BLaER1 (cell line): ENCODE data around the gene CCDC174.

ENCODE experiments used
- H3K27ac ChIP-seq: shearing (Covaris generic); formaldehyde crosslinking; 2 replicates; pipeline ENCODE4 v1.8.1; 2022
- H3K27me3 ChIP-seq: shearing (Covaris generic); formaldehyde crosslinking; 2 replicates; pipeline ENCODE4 v1.8.1; 2022
- H3K36me3 ChIP-seq: shearing (Covaris generic); formaldehyde crosslinking; 2 replicates; pipeline ENCODE4 v1.8.1; 2022
- H3K4me1 ChIP-seq: shearing (Covaris generic); formaldehyde crosslinking; 2 replicates; pipeline ENCODE4 v1.8.1; 2022
- H3K4me2 ChIP-seq: shearing (Covaris generic); formaldehyde crosslinking; 2 replicates; pipeline ENCODE4 v1.8.1; 2022
- H3K4me3 ChIP-seq: shearing (Covaris generic); formaldehyde crosslinking; 2 replicates; pipeline ENCODE4 v1.8.1; 2022
- H3K9ac ChIP-seq: shearing (Covaris generic); formaldehyde crosslinking; 2 replicates; pipeline ENCODE4 v1.8.1; 2022
- H3K9me3 ChIP-seq: shearing (Covaris generic); formaldehyde crosslinking; 2 replicates; pipeline ENCODE4 v1.8.1; 2022
- H4K20me1 ChIP-seq: shearing (Covaris generic); formaldehyde crosslinking; 2 replicates; pipeline ENCODE4 v1.8.1; 2022
- Cebpa-rat ChIP-seq: shearing (Covaris generic); IDR thresholded peaks from 2 replicates; pipeline ENCODE4 v1.8.1; 2022

The CCDC174 gene

DNA sequence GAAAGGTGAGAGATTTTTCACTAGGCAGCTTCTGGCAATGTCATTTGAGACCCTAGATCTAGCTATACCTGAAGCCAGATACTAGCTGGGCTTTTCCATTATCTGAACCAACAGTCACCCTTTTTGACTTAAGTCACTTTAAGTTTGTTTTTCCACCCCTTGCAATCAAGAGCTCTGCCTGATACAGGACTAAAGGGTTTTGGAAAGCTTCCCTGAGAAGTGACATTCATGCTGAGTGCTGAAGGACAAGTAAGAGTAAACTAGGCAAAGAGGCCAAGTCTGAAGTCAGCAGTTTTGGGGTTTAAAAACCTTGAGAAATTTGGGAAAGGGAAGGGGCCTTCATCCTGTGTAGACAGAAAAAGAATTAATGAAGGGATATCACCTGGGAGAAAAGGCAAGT, 27.1 kb upstream of the CCDC174 start:
- H3K4me1 ChIP-seq = 0 out of 2 replicates have a peak, but pooled peaks cover 6% of the 10 kb centered on the region
- no peaks in the 10 kb centered on the region for H4K20me1 ChIP-seq
- H3K9ac ChIP-seq = no peak overlapping the region
- no peak for TF ChIP-seq Cebpa-rat
- H3K9me3 ChIP-seq = peaks cover 8% of the 10 kb centered on the region; the same call in 1 of the 2 replicates
- no peaks in the 10 kb centered on the region for H3K36me3 ChIP-seq
- no peak overlapping the region for H3K4me3 ChIP-seq
- no peaks in the 10 kb centered on the region for H3K27me3 ChIP-seq
- no peak overlapping the region for H3K4me2 ChIP-seq
- no peak overlapping the region for H3K27ac ChIP-seq

DNA sequence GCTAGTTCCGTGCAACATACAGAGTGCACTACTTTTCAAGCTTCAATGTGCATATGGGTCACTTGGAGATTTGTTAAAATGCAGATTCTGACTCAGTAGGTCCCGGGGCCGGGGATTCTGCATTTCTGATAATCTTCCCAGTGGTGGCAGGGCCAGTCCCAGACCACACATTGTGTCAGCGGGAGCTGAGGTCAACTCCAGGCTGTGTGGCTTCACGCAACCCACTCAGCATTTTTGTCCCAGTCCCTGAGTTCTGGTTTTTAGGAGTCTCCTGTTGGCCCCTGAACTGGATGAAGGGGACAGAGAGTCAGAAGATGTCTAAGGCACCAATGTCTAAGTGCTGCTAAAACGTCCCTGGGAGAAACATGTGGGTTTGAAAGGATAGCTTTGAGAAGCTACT, 26.1 kb upstream of the CCDC174 start:
- no peak overlapping the region for H3K4me2 ChIP-seq
- H3K9ac ChIP-seq = no peak overlapping the region
- 0 out of 2 replicates have a peak, but pooled peaks cover 6% of the 10 kb centered on the region for H3K4me1 ChIP-seq
- peaks cover 8% of the 10 kb centered on the region; the same call in 1 of the 2 replicates for H3K9me3 ChIP-seq
- no peak for TF ChIP-seq Cebpa-rat
- no peaks in the 10 kb centered on the region for H4K20me1 ChIP-seq
- H3K27ac ChIP-seq = no peak overlapping the region
- no peaks in the 10 kb centered on the region for H3K27me3 ChIP-seq
- no peak overlapping the region for H3K4me3 ChIP-seq
- no peaks in the 10 kb centered on the region for H3K36me3 ChIP-seq

DNA sequence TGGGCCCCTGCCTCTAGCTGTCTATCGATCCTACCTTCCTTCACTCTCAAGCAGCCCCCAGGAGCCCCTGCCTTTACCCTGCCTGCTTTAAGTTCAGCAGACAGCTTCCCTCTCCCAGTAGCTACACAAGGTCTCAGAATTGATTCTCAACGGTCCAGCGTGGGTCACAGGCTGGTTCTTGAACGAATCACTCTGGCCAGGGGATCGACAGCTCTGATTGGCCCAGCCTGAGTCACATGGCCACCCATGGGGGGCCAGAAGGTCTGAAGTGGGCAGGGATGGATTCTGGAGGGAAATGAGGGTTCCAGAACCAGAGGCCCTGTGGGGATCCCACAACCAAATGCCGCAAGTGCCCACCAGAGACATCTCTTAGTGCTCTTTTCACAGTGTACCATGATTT, 23.7 kb upstream of the CCDC174 start:
- H3K9ac ChIP-seq = no peak overlapping the region
- H3K27me3 ChIP-seq = no peaks in the 10 kb centered on the region
- no peak overlapping the region for H3K4me2 ChIP-seq
- TF ChIP-seq Cebpa-rat = no peak
- no peaks in the 10 kb centered on the region for H4K20me1 ChIP-seq
- H3K4me3 ChIP-seq = no peak overlapping the region
- peaks cover 8% of the 10 kb centered on the region; the same call in 1 of the 2 replicates for H3K9me3 ChIP-seq
- no peak overlapping the region for H3K27ac ChIP-seq
- 0 out of 2 replicates have a peak, but pooled peaks cover 6% of the 10 kb centered on the region for H3K4me1 ChIP-seq
- H3K36me3 ChIP-seq = no peaks in the 10 kb centered on the region

DNA sequence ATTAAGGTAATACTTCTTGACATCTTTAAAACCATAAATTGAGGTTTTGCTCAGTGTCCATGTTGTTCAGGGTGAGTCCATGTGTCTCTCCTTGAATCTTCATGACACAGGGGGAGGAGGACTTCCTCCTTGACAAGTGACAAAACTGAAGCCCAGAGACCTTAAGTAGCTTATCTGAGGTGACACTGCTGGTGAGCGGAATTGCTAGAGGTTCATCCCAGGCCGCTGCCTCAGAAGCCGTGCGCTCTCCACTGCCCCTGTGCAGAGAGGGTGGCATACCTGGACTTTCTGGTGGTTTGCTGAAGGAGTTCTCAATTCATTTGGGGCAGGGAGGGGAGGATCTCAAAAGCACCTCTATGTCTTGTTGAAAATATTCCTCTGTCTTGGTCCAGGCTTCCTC, 23.2 kb upstream of the CCDC174 start:
- H3K27me3 ChIP-seq = no peaks in the 10 kb centered on the region
- no peaks in the 10 kb centered on the region for H4K20me1 ChIP-seq
- H3K9ac ChIP-seq = no peak overlapping the region
- 0 out of 2 replicates have a peak, but pooled peaks cover 6% of the 10 kb centered on the region for H3K4me1 ChIP-seq
- no peak overlapping the region for H3K27ac ChIP-seq
- no peak overlapping the region for H3K4me3 ChIP-seq
- H3K9me3 ChIP-seq = peaks cover 8% of the 10 kb centered on the region; the same call in 1 of the 2 replicates
- TF ChIP-seq Cebpa-rat = no peak
- no peaks in the 10 kb centered on the region for H3K36me3 ChIP-seq
- no peak overlapping the region for H3K4me2 ChIP-seq

DNA sequence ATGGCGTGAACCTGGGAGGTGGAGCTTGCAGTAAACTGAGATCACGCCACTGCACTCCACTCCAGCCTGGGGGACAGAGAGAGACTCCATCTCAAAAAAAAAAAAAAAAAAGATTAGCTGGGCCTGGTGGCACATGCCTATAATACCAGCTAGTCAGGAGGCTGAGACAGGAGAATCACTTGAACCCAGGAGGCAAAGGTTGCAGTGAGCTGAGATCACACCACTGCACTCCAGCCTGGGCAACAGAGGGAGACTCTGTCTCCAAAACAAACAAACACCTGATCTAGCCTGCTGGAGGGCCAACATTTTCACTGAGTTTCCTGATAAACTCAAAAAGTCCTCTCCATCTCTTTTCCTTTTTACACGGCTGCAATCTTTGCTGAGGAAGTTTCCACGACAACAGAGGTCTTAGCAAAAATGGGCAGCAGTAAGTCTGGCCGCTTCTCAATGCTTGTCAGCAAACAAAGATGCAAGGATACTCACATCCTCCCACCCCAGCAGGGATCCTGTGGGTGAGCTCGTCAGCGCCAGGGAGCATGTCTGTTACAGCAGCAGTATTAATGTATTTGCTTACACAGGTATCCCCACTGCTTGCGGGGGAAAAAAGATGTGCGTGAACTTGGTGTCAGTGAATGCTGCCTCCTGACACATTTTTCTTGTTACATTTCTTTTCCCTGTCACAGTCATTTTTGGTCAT, 21.0 kb upstream of the CCDC174 start:
- H3K27me3 ChIP-seq = no peaks in the 10 kb centered on the region
- no peak overlapping the region for H3K9ac ChIP-seq
- H3K4me1 ChIP-seq = no peaks in the 10 kb centered on the region
- H4K20me1 ChIP-seq = no peaks in the 10 kb centered on the region
- H3K36me3 ChIP-seq = no peaks in the 10 kb centered on the region
- no peak for TF ChIP-seq Cebpa-rat
- no peak overlapping the region for H3K4me3 ChIP-seq
- H3K9me3 ChIP-seq = peaks cover 8% of the 10 kb centered on the region; the same call in 1 of the 2 replicates
- no peak overlapping the region for H3K4me2 ChIP-seq
- H3K27ac ChIP-seq = no peak overlapping the region

DNA sequence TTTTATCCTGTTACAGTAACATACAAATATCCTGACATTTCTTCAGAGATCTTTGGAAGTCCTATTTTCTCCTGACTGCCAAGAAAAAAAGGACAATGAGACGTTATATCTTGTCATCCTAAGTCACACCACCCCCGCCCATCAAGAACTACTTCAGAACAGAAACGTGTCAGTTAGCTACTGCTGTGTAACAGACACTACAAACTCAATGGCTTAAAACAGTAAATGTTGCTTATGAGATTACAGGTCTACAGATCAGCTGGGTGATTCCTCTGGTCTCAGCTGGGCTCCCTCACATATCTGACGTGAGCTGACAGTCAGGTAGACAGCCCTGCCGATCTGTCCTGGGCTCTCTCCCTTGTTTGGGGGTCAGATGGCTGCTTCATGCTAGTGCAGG, 20.5 kb upstream of the CCDC174 start:
- peaks cover 8% of the 10 kb centered on the region; the same call in 1 of the 2 replicates for H3K9me3 ChIP-seq
- H3K4me2 ChIP-seq = no peak overlapping the region
- no peak overlapping the region for H3K4me3 ChIP-seq
- H3K27me3 ChIP-seq = no peaks in the 10 kb centered on the region
- no peak for TF ChIP-seq Cebpa-rat
- H3K27ac ChIP-seq = no peak overlapping the region
- no peaks in the 10 kb centered on the region for H3K4me1 ChIP-seq
- no peak overlapping the region for H3K9ac ChIP-seq
- H4K20me1 ChIP-seq = no peaks in the 10 kb centered on the region
- H3K36me3 ChIP-seq = no peaks in the 10 kb centered on the region

DNA sequence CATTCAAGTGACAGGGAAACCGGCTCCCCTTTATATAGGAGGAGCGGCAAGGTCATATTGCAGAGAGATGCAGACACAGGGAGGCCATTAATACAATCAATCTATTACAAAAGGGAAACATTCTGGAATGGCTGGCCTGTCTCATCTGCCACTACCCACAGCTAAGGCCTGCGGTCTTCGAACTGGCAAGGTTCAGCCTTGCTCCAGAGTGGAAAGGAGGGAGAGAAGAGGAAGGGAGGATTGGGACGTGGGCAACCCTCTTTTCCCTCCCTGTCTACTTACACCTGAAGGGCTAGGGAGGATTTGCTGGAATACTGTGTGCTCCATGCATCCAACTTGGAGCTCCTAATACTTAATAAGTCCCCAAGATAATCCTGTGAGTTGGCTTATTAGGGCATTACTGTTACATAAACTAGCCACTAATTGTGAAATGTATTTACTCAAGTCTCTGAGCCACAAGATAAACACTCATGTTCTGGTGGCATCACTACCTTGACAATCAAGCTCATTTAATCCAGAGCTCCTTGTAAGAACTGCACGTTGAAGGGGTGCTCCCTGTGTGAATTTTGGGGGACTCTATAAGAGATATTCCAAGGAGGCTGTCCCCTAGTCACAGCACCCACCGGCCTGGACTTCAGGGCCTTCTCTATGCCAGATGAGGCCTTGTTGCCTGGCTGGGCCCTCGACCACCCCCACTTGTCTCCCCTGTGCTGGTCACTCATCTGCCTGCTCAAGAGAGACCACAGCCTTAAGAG, 19.7 kb upstream of the CCDC174 start:
- no peaks in the 10 kb centered on the region for H3K4me1 ChIP-seq
- no peaks in the 10 kb centered on the region for H3K36me3 ChIP-seq
- H4K20me1 ChIP-seq = no peaks in the 10 kb centered on the region
- no peak overlapping the region for H3K27ac ChIP-seq
- H3K4me3 ChIP-seq = no peak overlapping the region
- H3K27me3 ChIP-seq = no peaks in the 10 kb centered on the region
- no peak for TF ChIP-seq Cebpa-rat
- H3K4me2 ChIP-seq = no peak overlapping the region
- peaks cover 8% of the 10 kb centered on the region; the same call in 1 of the 2 replicates for H3K9me3 ChIP-seq
- H3K9ac ChIP-seq = no peak overlapping the region

DNA sequence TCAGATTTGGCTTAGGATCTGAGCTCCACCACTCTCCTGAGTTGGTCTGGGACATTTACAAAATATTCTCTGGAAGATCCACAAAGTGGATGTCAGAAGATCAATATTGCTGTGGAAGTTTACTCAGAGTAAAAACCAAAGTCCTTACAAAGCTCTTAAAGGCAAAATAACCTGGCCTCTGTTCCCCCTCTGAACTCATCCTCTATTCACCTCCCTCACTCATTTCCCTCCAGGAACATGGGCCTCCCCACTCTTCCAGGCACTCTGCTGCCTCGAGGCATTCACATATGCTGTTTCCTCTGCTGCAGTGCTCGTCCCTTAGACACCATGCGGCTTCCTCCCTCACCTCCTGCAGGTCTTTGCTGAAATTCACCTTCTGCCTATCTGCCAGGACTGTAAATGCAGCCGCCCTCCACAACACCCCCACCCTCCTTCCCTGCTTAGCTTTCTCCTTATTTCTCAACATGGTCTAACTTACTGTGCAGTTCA, 19.1 kb upstream of the CCDC174 start:
- Histone ChIP-seq H3K27me3 (no peaks in the 10 kb centered on the region), H3K9me3 (peaks cover 8% of the 10 kb centered on the region; the same call in 1 of the 2 replicates), H3K27ac (no peak overlapping the region), H3K36me3 (no peaks in the 10 kb centered on the region), H4K20me1 (no peaks in the 10 kb centered on the region), H3K4me3 (no peak overlapping the region), H3K4me2 (no peak overlapping the region), H3K9ac (no peak overlapping the region), H3K4me1 (no peaks in the 10 kb centered on the region)
- TF ChIP-seq Cebpa-rat = no peak

DNA sequence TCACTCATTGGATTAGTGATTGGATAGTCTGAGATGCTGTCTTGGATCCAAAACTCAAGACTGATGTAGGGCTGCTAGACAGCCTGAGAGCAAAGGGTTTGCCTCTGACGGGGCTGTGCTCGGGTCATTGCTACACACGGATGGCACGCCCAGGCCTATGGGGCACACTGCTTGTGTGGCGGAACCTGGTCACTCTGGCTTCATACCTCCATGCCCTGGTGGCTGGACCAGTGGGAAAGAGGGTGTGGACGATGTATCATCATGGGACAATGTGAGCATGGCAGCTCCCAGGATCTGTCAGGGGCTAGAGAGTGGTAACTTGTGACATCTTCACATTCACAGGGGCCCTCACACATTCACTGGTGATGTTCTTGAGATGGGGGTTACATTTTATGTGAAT, 18.1 kb upstream of the CCDC174 start:
- Histone ChIP-seq H3K4me1 (no peaks in the 10 kb centered on the region), H3K27me3 (no peaks in the 10 kb centered on the region), H4K20me1 (no peaks in the 10 kb centered on the region), H3K27ac (no peak overlapping the region), H3K4me2 (no peak overlapping the region), H3K4me3 (no peak overlapping the region), H3K9ac (no peak overlapping the region), H3K36me3 (no peaks in the 10 kb centered on the region), H3K9me3 (0 out of 2 replicates have a peak, but pooled peaks cover under 1% of the 10 kb centered on the region)
- TF ChIP-seq Cebpa-rat = no peak

DNA sequence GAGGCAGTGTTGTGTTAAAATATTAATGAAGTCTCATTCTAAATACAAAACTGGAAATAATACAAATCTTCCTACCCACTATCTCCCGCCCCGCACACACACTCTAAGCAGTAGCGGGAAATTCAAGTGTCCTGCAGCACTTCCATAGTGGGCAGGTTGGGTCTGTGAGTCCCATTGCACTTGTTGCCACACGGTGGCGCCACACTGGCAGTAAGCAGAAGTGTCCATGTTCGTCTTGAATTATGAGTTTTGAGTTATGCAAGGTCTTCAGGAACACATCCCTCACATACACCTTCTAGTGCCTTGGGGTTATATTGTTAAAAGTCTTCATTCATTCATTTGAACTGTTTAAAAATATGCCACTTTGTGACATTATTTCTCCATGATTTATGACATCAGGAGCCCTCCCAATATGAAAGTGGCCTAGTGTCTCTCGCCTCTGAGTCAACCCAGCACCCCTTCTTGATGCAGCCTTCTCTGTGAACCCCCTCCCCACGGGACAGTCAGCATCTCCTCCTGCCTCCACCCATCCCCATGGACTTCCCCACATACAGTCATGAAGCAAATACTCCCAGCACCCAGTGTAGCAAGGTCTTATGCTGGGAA, 17.6 kb upstream of the CCDC174 start:
- H3K4me2 ChIP-seq = no peak overlapping the region
- H3K27ac ChIP-seq = no peak overlapping the region
- H3K4me1 ChIP-seq = no peaks in the 10 kb centered on the region
- no peaks in the 10 kb centered on the region for H3K9me3 ChIP-seq
- no peaks in the 10 kb centered on the region for H3K36me3 ChIP-seq
- TF ChIP-seq Cebpa-rat = no peak
- no peak overlapping the region for H3K9ac ChIP-seq
- no peaks in the 10 kb centered on the region for H4K20me1 ChIP-seq
- H3K27me3 ChIP-seq = no peaks in the 10 kb centered on the region
- H3K4me3 ChIP-seq = no peak overlapping the region
